ENCODE data around the gene MEF2C. TPM values are rescaled to one million over a fixed set of nuclear protein-coding genes. Genes with fewer than 3 reads are reported as not detected.

MEF2C gene
- total RNA-seq, 2 donors from 2014 or later, result 7.3 to 26.9 TPM

- Histone ChIP-seq H3K27me3 (no peaks in the 10 kb centered on the region), H3K4me1 (no peaks in the 10 kb centered on the region), H3K9ac (ENCODE audit: low read depth in 2 of 2, low read length in 2 of 2) (no peak overlapping the region), H3K36me3 (no peaks in the 10 kb centered on the region), H3K27ac (no peak overlapping the region), H3K4me3 (no peak overlapping the region), H3K9me3 (no peaks in the 10 kb centered on the region)
- intact Hi-C loops (cut with DNase I), result no loop called here
- no peak for DNase-seq
- TF ChIP-seq CTCF (IDR thresholded peaks at IDR 0.05), result no peak
Measured at GRCh38 chr5:88708682-88709398, 174.1 kb downstream of the MEF2C start.

- H3K27ac ChIP-seq, result no peak overlapping the region
- H3K4me1 ChIP-seq, result no peaks in the 10 kb centered on the region
- no peaks in the 10 kb centered on the region for H3K27me3 ChIP-seq
- no peak overlapping the region for H3K4me3 ChIP-seq
- H3K36me3 ChIP-seq, result no peaks in the 10 kb centered on the region
- no peak for TF ChIP-seq CTCF (IDR thresholded peaks at IDR 0.05)
- H3K9ac ChIP-seq (ENCODE audit: low read depth in 2 of 2, low read length in 2 of 2), result no peak overlapping the region
- no peaks in the 10 kb centered on the region for H3K9me3 ChIP-seq
- no peak for DNase-seq
- intact Hi-C loops (cut with DNase I), result no loop called here
Measured at GRCh38 chr5:88708021-88708420, 175.0 kb downstream of the MEF2C start.

DNA sequence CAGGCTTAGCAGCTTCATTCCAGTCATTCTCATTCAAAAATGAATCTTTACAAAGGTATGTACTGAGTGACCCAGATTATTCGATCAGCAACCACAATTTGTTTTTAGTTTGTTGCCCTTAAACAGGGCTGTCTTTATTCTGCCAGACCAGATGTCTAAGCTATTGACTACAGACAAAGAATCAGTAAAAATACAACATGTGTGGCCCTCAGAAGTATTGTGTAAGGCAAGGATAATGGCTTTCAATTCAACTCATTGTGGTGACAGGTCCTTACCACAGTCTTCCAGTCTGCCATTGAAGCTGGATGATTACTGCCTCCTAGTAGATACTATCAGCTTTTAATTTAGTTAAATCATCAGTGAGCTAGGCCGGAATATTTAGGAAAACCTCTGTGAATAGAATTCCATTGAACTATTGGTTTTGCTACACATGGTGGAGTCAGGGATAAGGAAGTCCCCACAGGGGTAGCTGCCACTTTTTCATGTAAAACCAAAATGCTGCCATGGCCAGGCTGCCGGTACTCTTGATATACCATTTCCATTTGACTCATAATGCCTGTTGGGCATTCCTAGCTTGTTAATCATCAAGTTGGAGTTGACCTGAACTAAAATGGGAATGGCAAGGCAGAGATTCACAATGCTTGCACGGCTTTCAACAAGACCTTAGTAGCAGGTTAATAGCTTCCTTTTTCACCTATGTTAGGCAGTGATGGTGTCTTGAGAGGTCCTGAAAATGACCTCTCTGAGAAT is 175.6 kb downstream of the MEF2C start:
- intact Hi-C loops (cut with DNase I), result no loop called here
- no peak for TF ChIP-seq CTCF (IDR thresholded peaks at IDR 0.05)
- no peaks in the 10 kb centered on the region for H3K27me3 ChIP-seq

GRCh38 chr5:88702332-88702731 is 180.7 kb downstream of the MEF2C start:
- Histone ChIP-seq H3K4me1 (no peaks in the 10 kb centered on the region), H3K9ac (ENCODE audit: low read depth in 2 of 2, low read length in 2 of 2) (no peak overlapping the region), H3K27ac (no peak overlapping the region), H3K36me3 (no peaks in the 10 kb centered on the region), H3K27me3 (peaks cover 14% of the 10 kb centered on the region), H3K9me3 (no peaks in the 10 kb centered on the region), H3K4me3 (no peak overlapping the region)
- intact Hi-C loops (cut with DNase I), result no loop called here
- no peak for DNase-seq
- no peak for TF ChIP-seq CTCF (IDR thresholded peaks at IDR 0.05)

More for the DNA sequence above, 175.6 kb downstream of the MEF2C start:
- Histone ChIP-seq H3K27ac (no peak overlapping the region), H3K9ac (ENCODE audit: low read depth in 2 of 2, low read length in 2 of 2) (no peak overlapping the region), H3K9me3 (no peaks in the 10 kb centered on the region), H3K4me3 (no peak overlapping the region), H3K4me1 (no peaks in the 10 kb centered on the region), H3K36me3 (no peaks in the 10 kb centered on the region)
- DNase-seq, result no peak

DNA sequence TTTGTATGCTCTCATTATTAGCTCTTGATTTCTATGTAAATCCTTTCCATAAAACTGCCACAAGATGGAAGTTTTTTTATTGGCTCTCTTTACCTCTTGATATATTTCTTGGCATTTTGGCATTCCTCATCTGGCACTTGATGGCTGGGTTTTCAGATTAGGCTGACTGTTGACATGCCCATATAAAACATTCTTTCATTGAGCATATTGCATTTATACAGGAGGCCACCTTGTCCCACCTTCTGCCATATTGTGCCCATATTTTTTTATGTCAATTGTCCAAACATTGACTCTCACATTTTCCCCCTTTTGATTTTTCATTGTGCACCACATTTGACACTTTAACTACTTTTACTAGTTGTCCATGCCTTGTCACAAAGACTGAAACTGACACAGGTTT is 182.9 kb downstream of the MEF2C start:
- intact Hi-C loops (cut with DNase I), result no loop called here
- H3K9ac ChIP-seq (ENCODE audit: low read depth in 2 of 2, low read length in 2 of 2), result no peak overlapping the region
- no peak overlapping the region for H3K27ac ChIP-seq
- no peak for DNase-seq
- H3K27me3 ChIP-seq, result peaks cover 36% of the 10 kb centered on the region
- H3K4me3 ChIP-seq, result no peak overlapping the region
- no peaks in the 10 kb centered on the region for H3K4me1 ChIP-seq
- no peaks in the 10 kb centered on the region for H3K36me3 ChIP-seq
- no peak for TF ChIP-seq CTCF (IDR thresholded peaks at IDR 0.05)
- no peaks in the 10 kb centered on the region for H3K9me3 ChIP-seq
